B cell (primary cell): Measurements from ENCODE around the gene RASGRF2. TPM values are rescaled to one million over a fixed set of nuclear protein-coding genes. Genes with fewer than 3 reads are reported as not detected.
"Not testable (repeated sequence)": the region's sequence is repeated elsewhere in the genome, so short reads cannot be mapped to it uniquely, and the experiment has no call there.

Experiments
- ATAC-seq: fragments of 200-7000 bp; cut with Tn5 transposase; one replicate; pipeline ENCODE4 v1.10.0; 2021; ENCODE audit warnings: low read depth, mild to moderate bottlenecking, moderate number of reproducible peaks, moderate library complexity
- CTCF ChIA-PET: fragments of 350-600 bp; sonication (Branson Sonifier 250); formaldehyde crosslinking; loops from one replicate; lab custom pipeline; 2021; ENCODE audit warnings: antibody characterized with exemption, inconsistent platforms; lab: Charles Lee
- POLR2A ChIA-PET: fragments of 350-600 bp; sonication (Branson Sonifier 250); formaldehyde crosslinking; loops from one replicate; lab custom pipeline; 2021; ENCODE audit warnings: antibody characterized with exemption; lab: Charles Lee
- DNase-seq: peaks from one replicate; pipeline ENCODE4 v3.0.0; 2013
- H2AFZ ChIP-seq: 2 replicates; pipeline ENCODE4 v1.6.1; 2012; ENCODE audit warnings: mild to moderate bottlenecking, low read depth, low read length; ENCODE audit not compliant: insufficient read depth, poor library complexity, severe bottlenecking
- H3K27ac ChIP-seq, 2 donors: 1 replicate in 1 of 2; 2 replicates in 1 of 2; pipeline ENCODE4 v1.5.1; 2012 to 2013; ENCODE audit warnings: low read length in 2 of 2, mild to moderate bottlenecking in 2 of 2, moderate library complexity in 1 of 2
- H3K27me3 ChIP-seq, 4 experiments: fragments of 200-600 bp in 1 of 4; sonication (generic) in 1 of 4; replicated peaks in 1 of 4; 1 replicate in 2 of 4; 2 replicates in 2 of 4; pipeline versions ENCODE4 v1.6.1 to v1.7.0; 2013 to 2016; ENCODE audit warnings: low read length in 3 of 4, mild to moderate bottlenecking in 2 of 4, mixed read lengths in 1 of 4, moderate library complexity in 1 of 4; ENCODE audit not compliant: insufficient read depth in 4 of 4, control insufficient read depth in 3 of 4; ENCODE audit errors: control extremely low read depth in 1 of 4
- H3K36me3 ChIP-seq, 2 experiments: replicated peaks in 1 of 2; 1 replicate in 1 of 2; 2 replicates in 1 of 2; pipeline versions ENCODE4 v1.6.1 to v1.7.1; 2013; ENCODE audit warnings: low read length in 1 of 2; ENCODE audit not compliant: insufficient read depth in 2 of 2, control insufficient read depth in 1 of 2; ENCODE audit errors: control extremely low read depth in 1 of 2, extremely low read depth in 1 of 2
- H3K4me1 ChIP-seq, 2 donors: fragments of 200-600 bp in 1 of 2; sonication (generic) in 1 of 2; 1 replicate in 1 of 2; 2 replicates in 1 of 2; pipeline versions ENCODE4 v1.5.1 to v1.6.1; 2013 to 2017; ENCODE audit warnings: low read length in 2 of 2; ENCODE audit not compliant: control insufficient read depth in 2 of 2, insufficient read depth in 2 of 2
- H3K4me2 ChIP-seq: replicated peaks from 2 replicates; pipeline ENCODE3; 2012; ENCODE audit warnings: mild to moderate bottlenecking, low read depth, low read length; ENCODE audit not compliant: poor library complexity, severe bottlenecking
- H3K4me3 ChIP-seq, 5 experiments: fragments of 200-600 bp in 1 of 5; sonication (generic) in 1 of 5; 1 replicate in 3 of 5; 2 replicates in 2 of 5; pipeline versions ENCODE4 v1.5.1 to v1.7.0; 2011 to 2016; ENCODE audit warnings: low read length in 4 of 5, mild to moderate bottlenecking in 4 of 5, low read depth in 2 of 5, control low read depth in 1 of 5, moderate library complexity in 1 of 5; ENCODE audit not compliant: insufficient read depth in 1 of 5; ENCODE audit errors: control extremely low read depth in 1 of 5, extremely low read depth in 1 of 5
- H3K79me2 ChIP-seq: fragments of 200-600 bp; sonication (generic); one replicate; pipeline ENCODE4 v1.6.0; 2016; ENCODE audit warnings: low read length; ENCODE audit not compliant: control insufficient read depth, insufficient read depth
- H3K9ac ChIP-seq: fragments of 200-600 bp; sonication (generic); 2 replicates; pipeline ENCODE4 v1.6.1; 2017; ENCODE audit warnings: mild to moderate bottlenecking, low read length, moderate library complexity
- H3K9me3 ChIP-seq, 3 donors: one replicate each; pipeline versions ENCODE4 v1.6.1 to v1.7.1; 2013; ENCODE audit warnings: low read length in 2 of 3; ENCODE audit not compliant: control insufficient read depth in 2 of 3, insufficient read depth in 1 of 3; ENCODE audit errors: control extremely low read depth in 1 of 3
- H4K20me1 ChIP-seq: 2 replicates; pipeline ENCODE4 v1.6.0; 2012; ENCODE audit warnings: mild to moderate bottlenecking, low read length; ENCODE audit not compliant: insufficient read depth, control insufficient read depth, poor library complexity, severe bottlenecking
- H3K27ac Mint-ChIP-seq: one replicate; pipeline ENCODE4 v1.8.0; 2021; ENCODE audit warnings: mixed read lengths
- H3K27me3 Mint-ChIP-seq: one replicate; pipeline ENCODE4 v1.8.0; 2021; ENCODE audit warnings: mixed read lengths
- H3K4me1 Mint-ChIP-seq: one replicate; pipeline ENCODE4 v1.8.0; 2021; ENCODE audit warnings: mixed read lengths
- H3K4me3 Mint-ChIP-seq: one replicate; pipeline ENCODE4 v1.8.0; 2021; ENCODE audit warnings: mixed read lengths
- H3K9me3 Mint-ChIP-seq: one replicate; pipeline ENCODE4 v1.8.0; 2022; ENCODE audit warnings: mixed read lengths; ENCODE audit not compliant: insufficient read depth
- CTCF ChIP-seq: fragments of 200-600 bp; IDR thresholded peaks from one replicate; pipeline ENCODE4 v1.8.0; 2022; ENCODE audit warnings: antibody characterized with exemption, mild to moderate bottlenecking
- EZH2 ChIP-seq: IDR thresholded peaks from 2 replicates; pipeline ENCODE4 v1.6.1; 2012; ENCODE audit warnings: borderline replicate concordance, low read depth, mild to moderate bottlenecking, moderate library complexity, low read length; ENCODE audit not compliant: insufficient read depth, poor library complexity, severe bottlenecking
- WGBS: methylation state at CpG from one replicate; pipeline ENCODE4 v1.1.5; 2013; ENCODE audit warnings: missing lambda C conversion rate; ENCODE audit not compliant: insufficient coverage; 5-methylcytosine and 5-hydroxymethylcytosine counted together
- intact Hi-C: fragments of 100-400 bp; cut with micrococcal nuclease; formaldehyde crosslinking; loops from one replicate; pipeline ENCODE4 v1.10.0; 2022
- polyA plus RNA-seq: library from polyadenylated mRNA; depleted of rRNA; stranded (reverse); fragments of >200 nt; gene quantifications from 2 replicates; pipeline ENCODE4 v1.2.3, GENCODE V29; 2012
- total RNA-seq, 2 donors: library from RNA; stranded (reverse); fragments of 120-200 nt in 1 of 2; gene quantifications; 1 replicate in 1 of 2; 2 replicates in 1 of 2; pipeline versions ENCODE4 v1.2.3 to v1.2.4, GENCODE V29; 2013 to 2022

RASGRF2 gene
- total and polyA plus RNA-seq, 2 donors (not counting 1 experiment from before 2014, with no cell fraction given) = 0.04 to 0.37 TPM

GRCh38 chr5:81256766-81257165 lies 296.6 kb downstream of the RASGRF2 start:
- TF ChIP-seq EZH2 (no peak), CTCF (no peak)
- ChIA-PET POLR2A (no interaction called here), CTCF (no interaction called here)
- intact Hi-C loops = no loop called here
- no peak overlapping the region for H3K9ac ChIP-seq
- H3K27ac ChIP-seq = no peak overlapping the region
- WGBS = 83% methylated on average over 1 of the region's 1 CpG
- ATAC-seq = no peak
- H3K27ac Mint-ChIP-seq = no peak overlapping the region
- no peaks in the 10 kb centered on the region for H3K4me1 ChIP-seq
- H3K4me3 ChIP-seq = no peak overlapping the region
- H3K36me3 ChIP-seq = peaks cover 0 to 2% of the 10 kb centered on the region in 2 experiments
- no peaks in the 10 kb centered on the region for H3K79me2 ChIP-seq
- no peak overlapping the region for H2AFZ ChIP-seq
- peaks cover 5% of the 10 kb centered on the region for H3K9me3 Mint-ChIP-seq
- no peak for DNase-seq
- H3K27me3 Mint-ChIP-seq = no peaks in the 10 kb centered on the region
- H3K4me1 Mint-ChIP-seq = peaks cover 5% of the 10 kb centered on the region
- H3K4me2 ChIP-seq = no peak overlapping the region
- H3K27me3 ChIP-seq = no peaks in the 10 kb centered on the region
- H3K4me3 Mint-ChIP-seq = no peak overlapping the region
- no peaks in the 10 kb centered on the region for H3K9me3 ChIP-seq
- no peaks in the 10 kb centered on the region for H4K20me1 ChIP-seq

- H3K9me3 ChIP-seq, H3K4me3 ChIP-seq, H3K36me3 ChIP-seq, H3K9me3 Mint-ChIP-seq, H3K9ac ChIP-seq, H3K27me3 Mint-ChIP-seq, H3K4me3 Mint-ChIP-seq, H4K20me1 ChIP-seq, CTCF ChIA-PET, H3K79me2 ChIP-seq, POLR2A ChIA-PET, H3K27ac ChIP-seq, H3K4me1 ChIP-seq, H3K4me1 Mint-ChIP-seq, H3K27me3 ChIP-seq, H3K27ac Mint-ChIP-seq, DNase-seq, intact Hi-C loops, ATAC-seq, H3K4me2 ChIP-seq, H2AFZ ChIP-seq: not testable (repeated sequence)
- no CpG with 5 or more reads among the region's 1 CpG for WGBS
Measured at GRCh38 chr5:81262796-81263195, 302.6 kb downstream of the RASGRF2 start.
